NB4 (cell line): ENCODE measurements around the gene FOXP1.

ENCODE experiments used
- DNase-seq: peaks from one replicate; pipeline ENCODE4 v3.0.0; 2010; ENCODE audit warnings: low read depth
- H3K4me3 ChIP-seq: one replicate; pipeline ENCODE4 v1.5.1; 2011; ENCODE audit warnings: mild to moderate bottlenecking, low read depth, low read length, moderate library complexity
- MYC ChIP-seq: IDR thresholded peaks from 2 replicates; pipeline ENCODE4 v1.6.1; 2011; ENCODE audit warnings: low read depth, low read length
- POLR2A ChIP-seq: IDR thresholded peaks from 2 replicates; pipeline ENCODE4 v1.6.1; 2011; ENCODE audit warnings: mild to moderate bottlenecking; ENCODE audit not compliant: insufficient read length; ENCODE audit errors: extremely low read depth
- TF ChIP-seq, protein P1 (sequence below): IDR thresholded peaks from 2 replicates; pipeline ENCODE4 v1.6.1; 2011; ENCODE audit warnings: low read depth, low read length
- TF ChIP-seq, protein P2 (sequence below): IDR thresholded peaks from one replicate; pipeline ENCODE4 v1.5.1; 2012; ENCODE audit warnings: low read depth, low read length

The FOXP1 gene

DNA sequence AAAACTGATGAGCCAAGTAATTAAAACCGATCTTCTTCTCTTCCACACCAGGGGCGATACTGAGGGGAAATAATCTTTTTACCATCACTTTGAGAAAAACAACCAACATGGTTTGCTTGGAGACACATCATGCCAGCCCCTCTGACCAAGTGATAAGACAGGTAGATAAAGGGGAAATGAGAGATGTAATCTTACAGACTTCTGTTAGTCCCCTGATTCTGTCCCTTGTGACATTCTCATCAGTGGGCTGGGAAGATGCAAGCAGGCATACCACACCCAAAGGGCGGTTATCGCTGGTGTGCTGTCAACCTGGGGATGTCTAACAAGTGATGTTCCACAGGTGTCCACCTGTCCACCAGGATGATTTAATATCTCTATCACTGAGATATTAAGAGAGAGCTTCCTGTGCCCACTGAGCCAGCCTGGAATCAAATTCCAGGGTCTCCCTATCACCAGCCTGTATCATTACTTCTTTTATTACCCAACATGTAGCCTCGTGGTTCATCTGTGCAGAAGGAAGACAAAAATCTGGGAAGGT lies 315.0 kb downstream of the FOXP1 start:
- TF ChIP-seq, protein P1, sequence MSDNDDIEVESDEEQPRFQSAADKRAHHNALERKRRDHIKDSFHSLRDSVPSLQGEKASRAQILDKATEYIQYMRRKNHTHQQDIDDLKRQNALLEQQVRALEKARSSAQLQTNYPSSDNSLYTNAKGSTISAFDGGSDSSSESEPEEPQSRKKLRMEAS: no peak
- TF ChIP-seq MYC: no peak
- TF ChIP-seq, protein P2, sequence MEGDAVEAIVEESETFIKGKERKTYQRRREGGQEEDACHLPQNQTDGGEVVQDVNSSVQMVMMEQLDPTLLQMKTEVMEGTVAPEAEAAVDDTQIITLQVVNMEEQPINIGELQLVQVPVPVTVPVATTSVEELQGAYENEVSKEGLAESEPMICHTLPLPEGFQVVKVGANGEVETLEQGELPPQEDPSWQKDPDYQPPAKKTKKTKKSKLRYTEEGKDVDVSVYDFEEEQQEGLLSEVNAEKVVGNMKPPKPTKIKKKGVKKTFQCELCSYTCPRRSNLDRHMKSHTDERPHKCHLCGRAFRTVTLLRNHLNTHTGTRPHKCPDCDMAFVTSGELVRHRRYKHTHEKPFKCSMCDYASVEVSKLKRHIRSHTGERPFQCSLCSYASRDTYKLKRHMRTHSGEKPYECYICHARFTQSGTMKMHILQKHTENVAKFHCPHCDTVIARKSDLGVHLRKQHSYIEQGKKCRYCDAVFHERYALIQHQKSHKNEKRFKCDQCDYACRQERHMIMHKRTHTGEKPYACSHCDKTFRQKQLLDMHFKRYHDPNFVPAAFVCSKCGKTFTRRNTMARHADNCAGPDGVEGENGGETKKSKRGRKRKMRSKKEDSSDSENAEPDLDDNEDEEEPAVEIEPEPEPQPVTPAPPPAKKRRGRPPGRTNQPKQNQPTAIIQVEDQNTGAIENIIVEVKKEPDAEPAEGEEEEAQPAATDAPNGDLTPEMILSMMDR: no peak
- no peak for DNase-seq
- H3K4me3 ChIP-seq: no peak overlapping the region

DNA sequence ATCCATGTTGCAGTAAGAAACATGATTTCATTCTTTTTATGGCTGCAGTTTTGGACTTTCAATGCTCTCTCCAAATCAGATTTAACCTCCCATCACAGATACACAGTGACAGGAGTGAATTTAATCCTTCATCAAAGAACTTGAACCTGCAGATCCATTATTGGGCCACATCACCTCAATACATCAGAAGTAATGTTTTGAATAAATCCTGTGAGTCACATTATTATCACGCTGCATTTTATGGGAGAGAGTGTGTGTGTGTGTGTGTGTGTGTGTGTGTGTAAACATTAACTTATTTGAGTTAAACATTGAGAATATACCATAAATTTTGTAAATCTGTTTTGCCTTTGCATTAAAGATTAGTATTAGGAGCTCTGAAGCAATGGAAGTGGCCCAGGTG lies 316.7 kb downstream of the FOXP1 start:
- TF ChIP-seq, protein P2: no peak
- DNase-seq: no peak

DNA sequence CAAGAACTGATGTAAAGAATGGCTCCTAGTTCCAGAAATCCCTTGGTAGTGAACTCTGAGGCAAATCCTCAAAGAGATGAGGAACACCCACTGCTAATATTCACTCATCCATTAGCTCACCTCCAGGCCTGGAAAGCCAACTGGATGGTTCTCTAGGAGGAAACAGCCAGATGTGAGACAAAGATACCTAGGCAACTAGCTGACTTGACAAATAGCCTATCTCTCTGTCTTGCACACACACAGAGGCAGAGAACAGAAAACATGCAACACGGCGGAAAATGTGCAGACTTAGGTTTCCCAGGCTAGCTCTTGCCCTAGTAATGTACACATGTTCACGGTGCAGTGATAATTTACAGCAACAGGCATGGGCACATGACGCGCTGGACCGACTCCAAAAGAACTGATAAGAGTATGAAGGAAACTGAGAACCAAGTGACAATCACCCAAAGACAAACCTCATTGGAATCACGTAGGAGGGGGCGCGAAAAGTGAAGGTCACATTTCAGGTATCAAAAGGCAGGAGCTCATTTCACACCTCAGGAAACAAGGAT lies 318.1 kb downstream of the FOXP1 start:
- H3K4me3 ChIP-seq: no peak overlapping the region
- no peak for TF ChIP-seq MYC
- TF ChIP-seq, protein P1: no peak
- TF ChIP-seq POLR2A: no peak
- TF ChIP-seq, protein P2: no peak
- DNase-seq: no peak

More for the DNA sequence above, 316.7 kb downstream of the FOXP1 start:
- H3K4me3 ChIP-seq: no peak overlapping the region

DNA sequence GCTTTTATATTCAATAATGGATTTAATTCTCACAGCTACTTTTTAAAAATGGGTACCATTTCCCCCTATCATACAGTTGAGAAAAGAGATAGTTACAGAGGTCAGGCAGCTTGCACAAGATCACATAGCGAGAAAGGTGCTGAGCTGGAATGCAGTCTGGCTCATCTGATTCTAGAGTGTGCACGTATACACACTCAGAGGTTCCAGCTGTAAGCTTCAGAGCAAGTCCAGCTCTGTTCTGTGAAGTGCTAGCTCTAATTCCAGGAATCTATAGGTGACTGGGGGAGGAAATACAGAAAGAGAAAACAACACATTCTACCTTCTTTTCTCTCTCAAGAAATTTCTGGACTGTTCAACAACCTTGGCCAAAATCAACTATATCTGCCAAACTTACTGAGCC lies 318.7 kb downstream of the FOXP1 start:
- TF ChIP-seq, protein P1: no peak
- TF ChIP-seq MYC: no peak
- TF ChIP-seq POLR2A: no peak
- TF ChIP-seq, protein P2: no peak
- H3K4me3 ChIP-seq: no peak overlapping the region
- no peak for DNase-seq

DNA sequence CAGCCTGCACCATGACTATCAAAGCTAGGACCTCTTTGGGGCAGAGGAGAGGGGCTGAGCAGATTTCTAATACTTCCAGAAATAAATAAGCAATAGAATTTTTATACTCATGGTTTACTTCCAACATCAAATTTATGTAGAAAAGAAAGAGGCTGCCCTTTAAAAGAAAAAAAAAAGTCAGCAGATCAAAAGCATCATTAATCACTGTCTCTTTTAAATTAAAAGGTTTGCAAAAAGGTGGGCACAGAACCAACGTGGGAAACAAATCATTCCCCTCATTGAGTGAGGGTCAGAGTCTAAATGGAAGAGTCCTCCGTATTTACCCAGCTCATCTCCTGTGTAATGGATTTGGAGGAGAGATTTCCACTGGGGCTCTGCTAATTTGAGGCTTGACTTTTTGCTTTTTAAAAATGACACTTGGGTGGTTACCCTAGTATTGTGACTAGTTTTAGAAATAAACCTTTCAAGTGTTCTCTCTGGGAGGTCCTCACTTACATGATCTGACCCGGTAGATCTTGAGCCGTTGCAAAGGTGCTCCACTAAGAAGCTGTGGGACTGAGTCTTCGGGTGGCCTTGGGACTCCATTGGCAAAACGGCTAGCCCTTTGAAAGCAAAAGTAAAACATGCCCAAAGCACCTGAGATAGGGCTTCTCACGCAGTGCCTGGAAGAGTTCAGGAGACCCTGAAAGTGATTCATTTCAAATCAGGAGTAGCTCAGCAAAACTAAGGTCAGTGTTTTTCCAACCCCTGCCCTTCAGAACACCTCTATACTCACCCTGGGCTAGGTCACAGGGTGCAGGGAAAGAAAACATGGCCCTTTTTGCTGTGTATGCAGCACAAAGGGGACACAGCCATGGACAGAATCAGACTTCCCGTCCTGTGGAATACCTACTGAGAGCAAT lies 320.9 kb downstream of the FOXP1 start:
- DNase-seq: no peak
- no peak overlapping the region for H3K4me3 ChIP-seq
- TF ChIP-seq, protein P2: no peak

DNA sequence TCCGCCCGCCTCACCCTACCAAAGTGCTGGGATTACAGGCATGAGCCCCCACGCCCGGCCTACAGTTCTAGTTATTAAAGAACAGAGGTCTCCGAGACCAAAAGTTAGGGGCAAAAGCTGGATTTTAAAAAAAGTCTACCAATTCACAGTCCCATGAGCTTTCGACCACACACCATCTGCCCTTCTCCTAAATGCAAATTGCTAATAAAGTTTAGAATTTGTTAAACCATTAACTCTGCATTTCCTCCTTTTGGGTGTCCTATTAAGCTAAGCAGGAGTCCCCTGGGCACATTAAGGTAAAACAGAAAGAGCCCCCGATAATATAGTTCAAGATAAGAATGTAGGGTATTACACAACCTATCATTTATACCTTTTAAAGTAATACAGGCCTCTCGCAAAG lies 322.7 kb downstream of the FOXP1 start:
- TF ChIP-seq MYC (no peak), POLR2A (no peak)
- TF ChIP-seq, protein P2: no peak
- TF ChIP-seq, protein P1: no peak
- no peak overlapping the region for H3K4me3 ChIP-seq
- DNase-seq: no peak
